Gastroesophageal sphincter (tissue), 3 donors: ENCODE measurements around the gene C2CD4C.

Experiments used
- CTCF ChIP-seq, 4 experiments: fragments of 200-600 bp in 2 of 4; fragments of 450-650 bp in 2 of 4; sonication (generic) in 1 of 4; IDR thresholded peaks; one replicate each; pipeline ENCODE4 v1.5.1; 2017 to 2019; ENCODE audit warnings: antibody characterized with exemption in 4 of 4, mild to moderate bottlenecking in 2 of 4, moderate library complexity in 2 of 4
- EP300 ChIP-seq: sonication (generic); formaldehyde crosslinking; IDR thresholded peaks from one replicate; pipeline ENCODE4 v1.6.1; 2017; ENCODE audit warnings: antibody characterized with exemption, mild to moderate bottlenecking
- POLR2A ChIP-seq, 2 donors: fragments of 450-650 bp; IDR thresholded peaks; one replicate each; pipeline ENCODE4 v1.6.1; 2017; ENCODE audit warnings: antibody characterized with exemption in 2 of 2, mild to moderate bottlenecking in 2 of 2, moderate library complexity in 1 of 2
- POLR2AphosphoS5 ChIP-seq: sonication (generic); formaldehyde crosslinking; IDR thresholded peaks from one replicate; pipeline ENCODE4 v1.6.1; 2017; ENCODE audit warnings: antibody characterized with exemption

GRCh38 chr19:443005-443404, 34.1 kb upstream of the C2CD4C start:
- TF ChIP-seq CTCF (IDR thresholded peaks at IDR 0.05) (no peak), EP300 (no peak), POLR2A (IDR thresholded peaks at IDR 0.05) (no peak), POLR2AphosphoS5 (no peak)
